Measurements from ENCODE around the gene PRDM13. TPM values are rescaled to one million over a fixed set of nuclear protein-coding genes. Genes with fewer than 3 reads are reported as not detected.
A peak's percentile ranks its signal among the peaks of the same experiment; 100 is the strongest.

PRDM13 gene
- total and polyA plus RNA-seq, 10 of the 15 experiments (the other 5 are each of a cell fraction or from before 2014, with no cell fraction given) = 0.02 to 0.15 (median 0.03) TPM; not detected in 6

DNA sequence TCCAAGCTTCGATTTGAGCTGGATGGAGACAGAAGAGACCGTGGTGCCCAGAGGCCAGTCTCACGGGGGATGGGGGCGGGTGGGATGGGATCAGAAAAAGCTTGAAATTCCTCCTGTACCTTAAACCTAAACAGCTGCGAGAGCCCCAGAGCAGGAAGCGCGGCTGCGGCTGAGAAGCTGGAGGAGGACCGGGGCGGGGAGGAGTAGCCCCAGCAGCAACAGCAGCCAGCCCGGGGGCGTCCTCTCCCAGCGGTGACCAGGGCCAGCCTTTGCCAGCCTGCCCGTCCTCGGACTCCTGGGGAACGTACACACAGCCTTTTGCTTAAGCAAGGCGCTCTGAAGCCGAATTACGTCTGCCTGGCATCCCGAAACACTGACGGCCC is 17.4 kb upstream of the PRDM13 start:
- WGBS (ENCODE audit: insufficient coverage, insufficient replicate concordance, low lambda C conversion rate, missing lambda C conversion rate) = 2% methylated on average over 21 of the region's 21 CpGs
- in situ Hi-C loops (cut with MboI) = no loop called here

More for the DNA sequence above, 17.4 kb upstream of the PRDM13 start:
- Histone ChIP-seq H3K79me2 (ENCODE audit: control insufficient read depth, insufficient read depth, low read length) (no peaks in the 10 kb centered on the region), H3K4me1 (ENCODE audit: control insufficient read depth, insufficient read depth, low read length) (no peaks in the 10 kb centered on the region), H3K4me3 (peak overlapping the region; percentile 74; the same call in 1 of the 2 replicates), H2AFZ (ENCODE audit: control insufficient read depth, low read depth, low read length) (peak overlapping the region; percentile 53), H3K27ac (ENCODE audit: control insufficient read depth, insufficient read depth) (no peak overlapping the region), H3K9me3 (replicated peaks; ENCODE audit: control insufficient read depth, insufficient read depth, low read length) (no peaks in the 10 kb centered on the region), H3K27me3 (replicated peaks in 1 of 2; ENCODE audit: control insufficient read depth in 2 of 2, insufficient read depth in 2 of 2, low read length in 1 of 2) (peaks cover 12 to 16% of the 10 kb centered on the region in 2 experiments), H3K36me3 (ENCODE audit: control insufficient read depth in 2 of 2, insufficient read depth in 2 of 2, low read length in 1 of 2) (no peaks in the 10 kb centered on the region), H3K4me2 (ENCODE audit: control insufficient read depth, insufficient read depth) (peak overlapping the region; percentile 98), H4K20me1 (ENCODE audit: control insufficient read depth, insufficient read depth) (no peaks in the 10 kb centered on the region), H3K9ac (ENCODE audit: control insufficient read depth, insufficient read depth, low read length) (no peak overlapping the region; the same call in 1 of the 2 replicates)
- ATAC-seq (peak; percentile 63), FAIRE-seq (no peak), DNase-seq (ENCODE audit: low read depth, low spot score) (no peak)
- TF ChIP-seq POLR2A (IDR thresholded peaks at IDR 0.05; ENCODE audit: low read depth, low read length) = no peak
- no peak for TF ChIP-seq MXI1 (IDR thresholded peaks at IDR 0.05; ENCODE audit: low read depth, low read length)
- no peak for TF ChIP-seq HDGF (IDR thresholded peaks at IDR 0.05)
- TF ChIP-seq KAT2A (conservative IDR thresholded peaks at IDR 0.05; ENCODE audit: control insufficient read depth, low read depth, low read length) = no peak
- TF ChIP-seq PAX5 (IDR thresholded peaks at IDR 0.05; ENCODE audit: borderline replicate concordance, low read depth, low read length) = no peak
- TF ChIP-seq, protein P1, sequence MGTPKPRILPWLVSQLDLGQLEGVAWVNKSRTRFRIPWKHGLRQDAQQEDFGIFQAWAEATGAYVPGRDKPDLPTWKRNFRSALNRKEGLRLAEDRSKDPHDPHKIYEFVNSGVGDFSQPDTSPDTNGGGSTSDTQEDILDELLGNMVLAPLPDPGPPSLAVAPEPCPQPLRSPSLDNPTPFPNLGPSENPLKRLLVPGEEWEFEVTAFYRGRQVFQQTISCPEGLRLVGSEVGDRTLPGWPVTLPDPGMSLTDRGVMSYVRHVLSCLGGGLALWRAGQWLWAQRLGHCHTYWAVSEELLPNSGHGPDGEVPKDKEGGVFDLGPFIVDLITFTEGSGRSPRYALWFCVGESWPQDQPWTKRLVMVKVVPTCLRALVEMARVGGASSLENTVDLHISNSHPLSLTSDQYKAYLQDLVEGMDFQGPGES (IDR thresholded peaks at IDR 0.05) = no peak
- no peak for TF ChIP-seq FOXM1 (IDR thresholded peaks at IDR 0.05; ENCODE audit: low read depth, low read length)
- TF ChIP-seq, protein P2, sequence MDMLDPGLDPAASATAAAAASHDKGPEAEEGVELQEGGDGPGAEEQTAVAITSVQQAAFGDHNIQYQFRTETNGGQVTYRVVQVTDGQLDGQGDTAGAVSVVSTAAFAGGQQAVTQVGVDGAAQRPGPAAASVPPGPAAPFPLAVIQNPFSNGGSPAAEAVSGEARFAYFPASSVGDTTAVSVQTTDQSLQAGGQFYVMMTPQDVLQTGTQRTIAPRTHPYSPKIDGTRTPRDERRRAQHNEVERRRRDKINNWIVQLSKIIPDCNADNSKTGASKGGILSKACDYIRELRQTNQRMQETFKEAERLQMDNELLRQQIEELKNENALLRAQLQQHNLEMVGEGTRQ (IDR thresholded peaks at IDR 0.05; ENCODE audit: borderline replicate concordance, low read depth, low read length) = no peak
- TF ChIP-seq NR2F1 (conservative IDR thresholded peaks at IDR 0.05) = no peak
- TF ChIP-seq RAD21 (IDR thresholded peaks at IDR 0.05; ENCODE audit: insufficient read depth, low read depth, low read length) = no peak
- TF ChIP-seq SREBF1 (IDR thresholded peaks at IDR 0.05; ENCODE audit: low read length) = no peak
- TF ChIP-seq GATAD2B (conservative IDR thresholded peaks at IDR 0.05; ENCODE audit: low read depth) = no peak
- no TSS peak for BruUV-seq (replicated peaks)
- intact Hi-C loops (cut with micrococcal nuclease; ENCODE audit: unreplicated experiment) = no loop called here
- ChIA-PET SMC1A (ENCODE audit: uncharacterized antibody, unreplicated experiment) (interaction anchor here (0.6 to 2.4 kb wide), 6 partner anchors 22 to 259 kb away, joined by 3 to 12 read pairs (median 4); no protein-coding TSS in a partner anchor), POLR2A (no interaction called here), CTCF (interaction anchor here (0.6 to 2.5 kb wide), 12 partner anchors 10 to 233 kb away, joined by 3 to 34 read pairs (median 4); no protein-coding TSS in a partner anchor), RAD21 (ENCODE audit: unreplicated experiment) (interaction anchor here (0.6 to 3.9 kb wide), 5 partner anchors 21 to 948 kb away, joined by 3 to 34 read pairs (median 3); partner anchors contain the start of gene CCNC)

All from GM12878 (cell line).